ENCODE data around the gene C2CD4C.
"Not testable (repeated sequence)": the region's sequence is repeated elsewhere in the genome, so short reads cannot be mapped to it uniquely, and the experiment has no call there.

The C2CD4C gene

DNA sequence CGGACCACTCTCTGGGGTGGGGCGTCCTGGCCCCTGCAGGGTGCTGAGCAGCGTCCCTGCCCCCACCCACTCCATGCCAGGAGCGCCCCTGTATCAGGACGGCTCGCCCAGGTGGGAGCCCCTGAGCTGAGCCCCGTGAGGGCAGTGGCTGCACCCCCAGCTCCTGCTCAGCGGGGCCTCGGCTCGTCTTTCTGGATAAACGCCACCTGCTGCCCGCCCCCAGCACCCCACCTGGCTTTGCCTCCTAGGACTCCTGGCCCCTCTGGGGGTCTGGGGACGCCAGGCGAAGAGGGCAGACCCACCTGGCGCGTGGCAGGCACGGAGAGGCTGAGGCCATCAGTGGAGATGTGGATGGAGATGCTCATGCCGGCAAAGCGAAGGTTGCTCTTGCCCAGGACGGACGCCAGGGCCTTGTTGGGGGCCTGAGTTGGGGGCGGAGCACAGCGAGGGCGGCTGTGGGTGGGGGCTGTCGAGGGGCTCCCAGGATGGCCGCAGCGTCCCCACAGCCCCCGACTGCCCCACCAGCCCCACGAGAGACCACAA, 29.5 kb upstream of the C2CD4C start:
- no peak for DNase-seq (ENCODE audit: low spot score)

DNA sequence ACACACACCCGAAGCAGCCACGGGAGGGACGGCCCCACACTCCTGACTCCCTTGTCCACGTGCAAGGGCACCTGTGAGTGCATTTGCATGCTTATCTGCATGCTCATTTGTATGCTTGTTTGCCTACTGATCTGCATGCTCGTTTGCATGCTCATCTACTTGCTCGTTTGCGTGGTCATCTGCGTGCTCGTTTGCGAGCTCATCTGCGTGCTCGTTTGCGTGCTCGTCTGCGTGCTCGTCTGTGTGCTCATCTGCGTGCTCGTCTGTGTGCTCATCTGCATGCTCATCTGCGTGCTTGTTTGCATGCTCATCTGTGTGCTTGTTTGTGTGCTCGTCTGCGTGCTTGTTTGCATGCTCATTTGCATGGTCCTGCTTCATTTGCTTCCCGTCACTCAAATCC, 28.1 kb upstream of the C2CD4C start:
- no peak for DNase-seq (ENCODE audit: low spot score)

DNA sequence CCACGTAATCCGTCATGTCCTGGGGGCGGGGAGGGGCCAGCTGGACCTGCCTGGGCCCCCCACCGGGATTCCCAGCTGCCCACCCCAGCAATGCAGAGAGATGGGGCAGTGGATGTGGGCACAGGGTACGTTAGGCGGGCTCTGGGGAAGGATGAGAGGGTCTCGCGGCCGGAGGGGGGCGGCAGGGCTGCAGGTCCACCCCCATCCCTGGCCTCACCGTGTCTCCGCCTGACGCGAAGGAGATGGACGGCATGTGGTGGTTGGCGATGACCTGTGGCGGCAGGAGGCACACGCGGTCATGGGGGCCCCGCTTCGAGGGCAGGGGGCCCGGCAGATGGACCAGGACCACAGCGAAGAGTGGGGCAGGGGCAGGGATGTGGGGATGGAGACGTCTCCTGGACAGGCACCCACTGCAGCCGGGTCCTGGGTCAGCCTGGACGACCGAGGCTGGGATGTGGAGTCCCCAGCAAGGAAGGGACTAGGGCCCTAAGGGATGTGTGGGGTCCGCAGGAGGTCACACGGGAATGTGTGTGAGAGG, 27.5 kb upstream of the C2CD4C start:
- DNase-seq (ENCODE audit: low spot score), result no peak

DNA sequence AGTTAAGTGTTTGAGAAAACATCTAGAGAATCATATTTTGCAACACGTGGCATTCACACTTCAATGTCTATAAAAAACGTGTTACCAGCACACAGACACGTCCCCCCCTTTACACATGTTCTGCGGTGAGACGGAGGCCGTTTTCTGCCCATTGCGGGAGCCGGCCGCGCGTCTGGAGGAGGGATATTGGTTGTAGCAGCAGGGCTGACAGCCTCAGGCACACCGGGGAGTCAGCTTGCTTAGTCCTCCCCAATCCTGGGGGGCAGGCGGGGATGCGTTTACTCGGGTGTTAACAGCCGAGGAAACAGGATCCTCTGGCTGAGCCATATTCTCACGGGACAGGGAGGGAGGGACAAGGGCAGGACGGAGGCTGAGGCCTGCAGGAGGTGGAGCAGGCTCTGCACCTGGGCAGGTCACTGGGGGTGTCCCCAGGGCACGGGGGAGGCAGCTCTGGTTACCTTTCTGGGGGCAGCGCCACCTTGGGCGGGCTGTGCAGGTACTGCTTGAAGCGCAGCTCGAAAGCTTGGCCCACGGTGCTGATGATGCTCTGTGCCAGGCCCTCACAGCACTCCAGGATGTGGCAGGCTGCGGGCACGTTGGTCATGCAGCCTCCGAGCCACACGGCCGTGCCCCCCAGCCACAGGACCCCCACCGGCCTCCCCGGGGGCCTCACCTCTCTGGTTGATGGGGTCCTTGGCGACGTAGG, 26.9 kb upstream of the C2CD4C start:
- no peak for DNase-seq (ENCODE audit: low spot score)

DNA sequence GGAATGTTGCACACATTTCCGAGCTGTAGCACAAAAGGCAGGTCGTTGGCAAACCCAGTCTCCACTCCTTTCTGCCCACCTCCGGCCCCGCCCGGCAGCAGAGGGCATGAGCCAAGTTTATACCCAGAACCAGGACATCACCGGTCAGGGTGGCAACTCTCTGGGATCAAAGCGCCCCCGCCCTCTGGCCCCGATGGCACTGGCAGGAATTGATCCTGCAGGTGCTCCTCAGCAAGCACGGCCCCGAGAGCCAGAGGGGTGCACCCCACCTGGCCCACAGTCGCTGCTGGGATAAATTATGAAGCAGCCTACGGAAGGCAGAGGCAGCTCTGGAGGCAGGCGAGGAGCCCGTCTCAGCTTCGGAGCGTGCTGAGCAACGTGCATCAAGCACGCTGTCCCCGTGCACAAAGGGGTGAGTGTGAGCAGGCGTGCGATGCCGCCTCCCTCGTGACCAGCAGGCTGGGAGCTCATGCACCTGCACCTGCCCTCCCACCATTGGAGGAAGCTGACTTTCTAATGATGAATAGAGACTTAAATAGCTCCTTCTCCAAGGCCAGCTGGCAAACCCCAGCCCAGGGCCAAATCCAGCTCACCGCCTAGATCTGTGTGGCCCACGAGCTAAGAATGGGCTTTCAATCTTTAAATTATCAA, 26.2 kb upstream of the C2CD4C start:
- DNase-seq (ENCODE audit: low spot score), result no peak

DNA sequence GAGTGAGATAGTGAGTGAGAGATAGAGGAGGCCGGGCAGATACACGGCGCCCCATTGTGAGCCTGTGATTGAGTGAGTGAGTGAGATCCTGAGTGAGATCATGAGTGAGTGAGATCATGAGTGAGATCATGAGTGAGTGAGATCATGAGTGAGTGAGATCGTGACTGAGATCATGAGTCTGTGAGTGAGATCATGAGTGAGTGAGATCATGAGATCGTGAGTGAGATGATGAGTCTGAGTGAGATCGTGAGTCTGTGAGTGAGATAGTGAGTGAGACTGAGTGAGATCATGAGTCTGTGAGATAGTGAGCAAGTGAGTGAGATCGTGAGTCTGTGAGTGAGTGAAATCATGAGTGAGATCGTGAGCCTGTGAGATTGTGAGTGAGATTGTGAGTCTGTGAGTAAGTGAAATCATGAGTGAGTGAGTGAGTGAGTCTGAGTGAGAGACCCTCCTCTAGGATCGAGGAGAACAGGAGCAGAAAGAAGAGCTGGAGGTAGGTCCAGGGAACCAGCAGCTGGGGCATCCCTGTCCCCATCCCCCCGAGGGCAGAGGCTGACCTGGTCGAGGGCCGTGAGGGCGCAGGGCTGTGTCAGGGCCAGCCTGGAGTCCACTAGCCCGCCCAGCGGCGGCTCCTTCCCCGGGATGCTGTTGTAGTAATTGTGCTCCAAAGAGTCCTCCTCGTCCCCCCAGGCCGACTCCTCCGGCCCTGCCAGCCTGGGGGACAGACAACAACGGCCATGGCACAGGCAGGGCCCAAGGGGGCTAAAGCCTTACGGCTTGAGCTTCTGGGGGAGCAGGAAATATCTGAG, 25.4 kb upstream of the C2CD4C start:
- DNase-seq (ENCODE audit: low spot score), result no peak

DNA sequence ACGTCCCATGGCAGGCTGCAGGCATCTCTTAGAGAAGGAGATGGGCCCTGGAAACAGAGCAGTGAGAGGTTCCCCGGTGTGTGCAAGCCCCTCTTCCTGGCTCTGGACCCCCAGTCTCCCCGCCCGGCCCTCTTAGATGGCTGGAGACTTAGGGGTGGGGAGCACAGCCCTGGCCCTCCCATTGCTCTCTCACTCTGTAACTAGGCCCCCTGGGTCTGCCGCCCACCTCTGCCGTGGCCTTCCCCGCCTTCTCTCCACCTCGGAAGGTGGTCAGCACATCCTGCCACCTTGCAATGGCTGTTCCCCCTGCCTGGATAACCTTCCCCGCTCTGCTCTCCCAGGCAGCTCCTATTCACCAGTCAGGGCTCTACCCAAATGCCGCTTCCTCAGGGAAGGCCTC, 21.8 kb upstream of the C2CD4C start:
- DNase-seq (ENCODE audit: low spot score), result no peak

DNA sequence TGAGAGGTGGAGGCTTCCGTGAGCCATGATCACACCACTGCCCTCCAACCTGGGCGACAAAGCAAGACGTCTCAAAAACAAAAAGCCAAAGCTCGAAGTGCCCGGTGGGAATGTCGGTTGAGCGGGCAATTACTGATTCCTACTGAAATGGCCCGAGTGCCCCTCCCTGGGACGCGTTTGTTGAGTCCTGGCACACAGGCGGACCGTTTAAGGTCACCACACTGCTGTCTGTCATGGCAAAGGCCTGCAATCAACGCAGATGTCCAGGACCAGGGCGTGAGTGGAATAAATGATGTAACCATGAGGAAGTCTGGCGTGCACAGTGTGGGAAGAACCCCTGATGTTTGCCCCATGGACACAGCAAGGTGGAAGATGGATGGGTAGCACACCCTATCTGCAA, 19.2 kb upstream of the C2CD4C start:
- no peak for DNase-seq (ENCODE audit: low spot score)

DNA sequence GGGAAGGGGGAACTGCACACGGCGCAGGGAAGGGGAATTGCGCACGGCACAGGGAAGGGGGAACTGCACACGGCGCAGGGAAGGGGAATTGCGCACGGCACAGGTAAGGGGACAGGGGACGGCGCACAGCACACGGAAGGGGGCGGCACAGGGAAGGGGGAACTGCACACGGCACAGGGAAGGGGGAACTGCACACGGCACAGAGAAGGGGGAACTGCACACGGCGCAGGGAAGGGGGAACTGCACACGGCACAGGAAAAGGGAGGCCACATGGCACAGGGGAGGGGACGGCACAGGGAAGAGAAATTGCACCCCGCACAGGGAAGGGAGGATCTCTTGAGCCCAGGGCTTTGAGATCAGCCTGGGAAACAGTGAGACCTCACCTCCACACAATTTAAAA, 18.7 kb upstream of the C2CD4C start:
- DNase-seq (ENCODE audit: low spot score), result not testable (repeated sequence)

DNA sequence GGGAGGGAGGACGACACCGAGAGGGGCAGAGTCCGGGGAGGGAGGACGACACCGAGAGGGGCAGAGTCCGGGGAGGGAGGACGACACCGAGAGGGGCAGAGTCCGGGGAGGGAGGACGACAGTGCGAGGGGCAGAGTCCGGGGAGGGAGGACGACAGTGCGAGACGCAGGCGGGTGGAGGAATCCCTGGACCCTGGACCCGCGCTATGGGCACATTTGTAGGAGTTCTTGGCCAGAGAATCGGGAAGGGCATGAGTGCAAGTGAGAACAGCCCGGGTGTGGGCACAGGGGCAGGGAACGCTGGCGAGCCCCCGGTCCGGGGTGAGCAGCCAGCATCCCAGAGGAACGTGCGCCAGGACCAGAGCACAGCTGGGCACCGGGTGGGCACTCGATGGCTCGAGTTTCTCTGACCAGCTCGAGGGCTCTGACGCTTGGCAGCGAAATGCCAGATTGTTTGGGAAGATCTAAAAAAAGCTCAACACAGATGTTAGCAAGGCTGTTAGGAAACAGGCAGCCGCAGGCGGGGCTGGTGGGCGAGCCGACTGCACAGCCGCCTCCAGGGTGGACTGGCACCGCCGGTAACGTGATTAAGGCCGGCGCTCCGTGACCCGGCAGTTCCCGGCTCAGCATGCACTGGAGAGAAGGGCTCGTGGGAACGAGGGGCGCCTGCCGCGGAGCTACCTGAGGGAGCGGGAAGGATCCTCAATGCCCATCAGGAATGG, 17.9 kb upstream of the C2CD4C start:
- no peak for DNase-seq (ENCODE audit: low spot score)

DNA sequence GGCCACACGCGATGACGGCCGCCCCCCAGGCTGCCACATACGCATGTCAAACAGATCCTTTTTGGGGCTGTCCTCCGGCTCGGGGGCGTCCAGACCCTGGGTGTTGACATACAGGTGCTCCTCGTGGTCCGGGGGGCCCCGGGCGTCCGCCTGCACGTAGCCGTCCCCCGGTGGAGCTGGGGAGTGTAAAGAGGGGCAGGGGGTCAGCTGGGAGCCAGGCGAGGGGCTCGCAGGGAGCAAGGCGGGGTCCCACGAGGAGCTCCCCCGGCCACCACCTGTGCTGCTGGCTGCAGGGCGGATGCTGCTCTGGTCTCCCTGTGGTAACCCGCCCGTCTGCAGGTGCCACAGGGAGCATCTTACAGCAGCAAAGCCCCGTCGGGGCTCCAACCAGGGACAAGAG, 16.1 kb upstream of the C2CD4C start:
- no peak for DNase-seq (ENCODE audit: low spot score)

DNA sequence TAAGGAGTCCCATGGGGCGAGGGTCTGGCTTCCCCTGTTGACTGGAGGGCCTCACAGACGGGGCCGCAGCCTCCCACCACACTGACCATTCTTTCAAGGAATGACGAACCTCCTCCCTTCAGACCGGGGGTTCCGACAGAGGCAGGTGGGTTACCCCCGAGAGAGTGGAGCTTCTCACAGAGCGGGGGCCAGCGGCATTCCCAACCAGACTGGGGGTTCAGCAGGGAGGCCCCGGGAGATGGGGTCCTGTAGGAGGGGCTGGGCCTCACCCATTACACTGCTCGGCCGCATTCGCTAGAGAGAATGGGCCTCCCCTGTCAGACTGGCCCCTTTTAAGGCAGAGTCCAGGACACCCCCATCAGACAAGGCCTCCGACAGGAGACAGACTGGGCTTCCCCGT, 15.6 kb upstream of the C2CD4C start:
- DNase-seq (ENCODE audit: low spot score), result no peak

DNA sequence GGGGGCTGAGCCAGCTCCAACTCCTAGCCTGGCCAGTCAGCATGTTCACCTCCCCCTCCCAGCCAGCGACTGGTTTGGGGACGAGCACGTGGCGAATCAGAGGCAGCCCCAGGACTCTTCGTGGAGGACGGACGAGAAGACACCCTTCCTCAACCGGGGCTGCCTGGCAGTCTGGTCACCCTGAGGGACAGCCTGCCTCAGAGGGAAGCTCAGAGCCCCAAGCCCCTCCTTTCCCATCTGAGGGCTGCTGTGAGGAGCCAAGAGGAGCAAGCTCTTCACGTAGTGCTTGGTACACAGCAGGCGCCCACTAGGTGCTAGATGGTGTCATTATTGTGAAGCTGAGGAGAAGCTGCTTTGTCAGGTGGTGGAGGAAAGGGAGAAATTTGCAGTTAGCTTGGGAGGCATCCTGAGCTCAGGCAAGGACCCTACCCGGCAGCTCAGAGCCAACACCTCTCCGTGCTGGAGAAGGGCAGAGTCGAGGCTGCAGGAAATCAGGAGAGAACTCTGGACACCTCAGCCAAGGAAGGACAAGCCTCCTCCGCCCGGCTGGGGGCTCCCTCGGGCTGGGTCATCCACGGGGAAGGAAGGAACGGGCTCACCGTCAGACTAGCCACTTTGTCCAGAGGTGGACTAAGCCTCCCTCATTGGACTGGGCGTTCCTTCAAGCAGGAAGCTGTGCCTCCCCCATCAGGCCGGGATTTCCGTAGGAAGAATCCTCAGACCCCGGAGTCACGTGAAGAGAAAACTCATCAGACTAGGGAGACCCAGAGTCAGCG, 14.9 kb upstream of the C2CD4C start:
- DNase-seq (ENCODE audit: low spot score), result no peak

DNA sequence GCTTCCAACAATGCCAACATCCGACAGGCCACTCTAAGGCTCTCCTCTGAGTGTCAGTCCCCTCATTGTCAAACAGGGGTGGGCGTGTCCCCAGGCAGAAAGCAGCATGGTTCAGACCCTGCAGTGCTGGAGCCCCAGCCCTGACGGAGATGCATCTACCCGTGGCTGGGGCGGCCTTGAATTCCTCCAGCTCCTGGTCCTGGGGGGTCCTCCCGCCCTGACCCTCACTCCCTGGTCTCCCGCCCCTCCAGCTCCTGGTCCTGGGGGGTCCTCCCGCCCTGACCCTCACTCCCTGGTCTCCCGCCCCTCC, 13.9 kb upstream of the C2CD4C start:
- not testable (repeated sequence) for DNase-seq (ENCODE audit: low spot score)

DNA sequence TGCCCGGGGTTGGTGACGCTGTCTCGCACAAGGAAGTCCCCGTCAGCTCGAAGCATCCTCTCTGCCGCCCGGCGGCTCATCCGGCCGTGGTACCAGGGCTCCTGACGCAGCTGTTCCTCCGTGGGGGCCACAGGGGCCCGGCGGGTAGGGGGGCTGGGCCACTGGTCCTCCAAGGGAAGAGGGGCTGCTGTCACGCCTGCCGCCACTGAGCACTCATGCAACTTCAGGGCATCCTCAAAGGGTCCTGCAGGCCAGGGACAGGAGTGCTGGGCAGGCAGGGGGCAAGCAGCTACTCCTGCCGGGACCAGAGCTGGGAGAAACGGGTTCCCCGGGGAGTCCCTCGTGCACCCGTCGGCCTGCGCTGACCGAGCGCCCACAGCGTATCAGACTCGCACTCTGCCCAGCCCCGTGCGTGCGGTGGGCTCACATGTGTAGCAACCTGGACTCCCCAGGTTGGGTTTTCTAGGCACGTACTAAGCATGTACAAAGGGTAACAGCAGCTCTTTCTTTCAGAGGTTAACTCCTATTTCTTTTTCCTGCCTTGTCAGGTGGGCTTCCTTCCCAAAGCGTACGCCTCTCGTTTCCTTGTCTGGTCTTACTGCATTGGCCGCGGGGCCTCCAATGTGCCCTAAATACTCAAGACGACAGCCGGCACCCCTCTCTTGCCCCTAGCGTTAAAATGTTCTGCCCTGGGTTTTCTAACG, 13.4 kb upstream of the C2CD4C start:
- DNase-seq (ENCODE audit: low spot score), result no peak

DNA sequence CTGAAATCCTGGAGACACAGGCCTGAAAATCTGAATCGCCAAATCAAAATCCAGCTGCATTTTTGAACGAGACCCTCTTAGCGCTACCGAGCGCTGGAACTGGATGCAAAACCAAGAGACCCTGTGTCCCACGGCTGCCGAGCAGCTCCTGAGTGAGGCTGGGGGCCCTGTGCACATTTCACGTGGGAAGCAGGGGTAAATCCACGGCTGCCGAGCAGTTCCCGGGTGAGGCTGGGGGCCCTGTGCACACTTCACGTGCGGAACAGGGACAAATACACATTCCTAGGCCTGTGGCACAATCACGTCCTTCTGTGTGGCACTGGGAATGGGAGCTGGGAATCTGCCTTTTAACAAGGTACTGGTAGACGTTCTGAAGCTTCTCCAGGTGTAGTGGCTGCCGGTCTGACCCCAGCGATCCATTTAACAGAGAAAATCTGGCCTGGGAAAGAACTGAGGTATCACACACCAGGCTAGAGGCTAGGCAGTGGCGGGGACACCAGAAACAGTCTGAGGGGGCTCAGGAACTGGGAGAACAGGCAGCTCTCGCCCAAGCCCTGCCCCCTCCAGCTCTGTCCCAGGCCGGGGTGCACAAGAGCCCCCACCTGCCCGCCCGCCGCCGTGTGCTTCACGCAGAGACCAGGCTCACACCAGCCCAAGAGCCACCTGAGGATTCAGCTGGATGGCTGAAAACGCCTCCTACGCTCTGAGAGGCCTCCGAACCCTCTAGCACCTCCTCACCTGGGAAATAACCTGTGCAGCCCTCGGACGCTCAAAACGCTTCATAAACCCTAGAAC, 11.0 kb upstream of the C2CD4C start:
- DNase-seq (ENCODE audit: low spot score), result no peak

DNA sequence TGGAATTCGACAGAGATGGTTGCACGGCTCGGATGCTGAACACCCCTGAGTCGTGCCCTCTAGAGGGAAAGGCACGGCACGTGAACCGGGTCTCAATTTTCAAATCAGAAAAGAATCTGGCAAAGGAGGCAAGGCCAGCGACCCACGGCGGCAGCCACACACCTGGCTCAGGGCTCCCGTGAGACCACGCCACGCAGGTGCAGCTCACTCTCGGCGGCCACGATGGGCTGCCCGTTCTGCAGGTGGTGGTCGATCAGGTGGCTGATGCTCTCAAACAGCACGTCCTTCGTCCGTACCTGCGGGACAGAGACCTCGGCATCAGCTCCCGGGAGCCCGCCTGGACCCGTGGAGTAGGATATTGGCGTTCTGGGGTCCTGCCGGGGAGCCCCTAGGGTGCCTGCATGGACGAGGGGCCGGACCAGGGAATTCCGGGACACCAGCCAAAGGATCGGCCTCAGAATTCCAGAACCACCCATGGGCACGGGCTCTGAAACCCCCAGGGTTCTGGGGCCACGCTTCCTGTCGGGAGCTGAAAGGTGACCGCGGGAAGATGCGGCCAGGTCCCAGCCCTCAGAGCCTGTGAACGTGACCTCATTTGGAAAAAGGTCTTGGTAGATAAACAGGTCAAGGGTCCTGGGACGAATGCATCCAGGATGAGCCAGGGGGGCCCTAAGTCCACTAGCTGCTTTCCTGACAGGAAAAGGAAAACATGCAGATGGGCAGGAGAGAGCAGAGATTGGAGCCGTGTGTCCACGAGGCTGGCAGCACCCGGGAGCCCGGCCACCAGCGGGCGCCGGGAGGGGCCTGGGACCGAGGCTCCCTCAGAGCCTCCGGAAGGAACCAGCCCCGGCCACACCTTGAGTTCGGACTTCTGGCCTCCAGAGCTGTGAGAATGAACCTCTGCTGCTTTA, 10.1 kb upstream of the C2CD4C start:
- no peak for DNase-seq (ENCODE audit: low spot score)

DNA sequence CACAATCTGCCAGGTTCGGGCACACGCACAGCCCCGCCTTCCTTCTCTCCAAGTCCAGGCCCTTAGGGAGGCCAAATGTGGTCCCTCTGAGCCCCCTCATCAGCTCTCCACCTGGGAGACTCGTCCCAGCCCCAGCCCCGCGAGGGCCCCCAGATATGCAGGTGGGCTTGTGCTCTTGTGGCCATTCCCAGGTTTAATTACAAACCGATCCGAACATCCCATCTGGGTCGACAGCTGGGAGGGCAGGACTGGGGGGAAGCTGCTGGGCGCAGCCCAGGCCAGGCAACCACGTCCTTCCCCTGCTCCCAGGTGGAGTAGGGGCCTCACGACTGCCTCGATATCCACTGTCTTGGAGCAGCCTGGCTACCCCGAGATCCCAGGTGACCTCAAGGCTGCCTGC, 7.5 kb upstream of the C2CD4C start:
- DNase-seq (ENCODE audit: low spot score), result no peak

DNA sequence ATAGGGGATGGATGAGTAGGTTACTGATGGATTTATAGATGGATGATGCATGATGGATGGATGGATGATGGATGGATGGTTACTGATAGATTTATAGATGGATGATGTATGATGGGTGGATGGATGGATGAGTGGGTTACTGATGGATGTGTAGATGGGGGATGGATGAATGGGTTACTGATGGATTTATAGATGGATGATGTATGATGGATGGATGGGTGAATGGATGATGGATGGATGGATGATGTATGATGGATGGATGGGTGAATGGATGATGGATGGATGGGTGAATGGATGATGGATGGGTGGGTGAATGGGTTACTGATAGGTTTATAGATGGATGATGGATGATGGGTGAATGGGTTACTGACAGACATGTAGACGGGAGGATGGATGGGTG, 6.3 kb upstream of the C2CD4C start:
- no peak for DNase-seq (ENCODE audit: low spot score)
